Raji (cell line): ENCODE results near the gene PTPRZ1.

Experiments used
- POLR2A ChIP-seq: IDR thresholded peaks from 2 replicates; pipeline ENCODE4 v1.6.1; 2011; ENCODE audit warnings: low read depth, low read length, control low read depth; ENCODE audit not compliant: insufficient read depth

PTPRZ1 gene

GRCh38 chr7:122092964-122093797 lies 220.2 kb downstream of the PTPRZ1 start:
- TF ChIP-seq POLR2A: no peak

- TF ChIP-seq POLR2A: no peak
Observed at GRCh38 chr7:122094549-122094948, 221.6 kb downstream of the PTPRZ1 start.

GRCh38 chr7:122095642-122096041 lies 222.7 kb downstream of the PTPRZ1 start:
- TF ChIP-seq POLR2A: no peak

- TF ChIP-seq POLR2A: no peak
Observed at GRCh38 chr7:122100021-122100420, 227.1 kb downstream of the PTPRZ1 start.

GRCh38 chr7:122103064-122103463 lies 230.1 kb downstream of the PTPRZ1 start:
- TF ChIP-seq POLR2A: no peak
